HUDEP-2 (cell line): ENCODE data around the gene NUP107.

Source experiments
- DNase-seq, 76 experiments: peaks; one replicate each; lab custom pipeline; 2025; ENCODE audit not compliant: unreplicated experiment in 76 of 76; lab: John Stamatoyannopoulos, UW

The NUP107 gene

DNA sequence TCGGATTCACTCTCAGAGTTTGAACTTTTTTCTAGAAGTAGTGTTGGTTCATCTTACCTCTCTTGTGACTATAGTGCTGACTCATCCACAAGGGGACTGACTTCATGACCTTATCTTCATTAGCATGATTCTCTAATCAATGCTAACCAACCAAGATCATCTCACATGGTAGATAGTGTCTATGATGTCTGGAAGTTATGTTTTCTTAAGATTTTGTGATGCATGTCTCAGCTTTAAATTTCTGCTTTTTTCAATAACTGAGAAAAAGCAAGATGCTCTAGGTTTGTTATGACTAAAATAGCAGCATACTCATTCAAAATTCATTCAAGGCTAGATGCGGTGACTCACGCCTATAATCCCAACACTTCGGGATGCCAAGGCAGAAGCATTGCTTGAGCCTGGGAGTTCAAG lies 46.9 kb downstream of the NUP107 start:
- DNase-seq, result peak in 1 of 76 experiments; percentile 5

GRCh38 chr12:68739891-68740290 lies 53.1 kb downstream of the NUP107 start:
- DNase-seq, result no peak

GRCh38 chr12:68743356-68743755 lies 56.6 kb downstream of the NUP107 start:
- DNase-seq, result no peak

DNA sequence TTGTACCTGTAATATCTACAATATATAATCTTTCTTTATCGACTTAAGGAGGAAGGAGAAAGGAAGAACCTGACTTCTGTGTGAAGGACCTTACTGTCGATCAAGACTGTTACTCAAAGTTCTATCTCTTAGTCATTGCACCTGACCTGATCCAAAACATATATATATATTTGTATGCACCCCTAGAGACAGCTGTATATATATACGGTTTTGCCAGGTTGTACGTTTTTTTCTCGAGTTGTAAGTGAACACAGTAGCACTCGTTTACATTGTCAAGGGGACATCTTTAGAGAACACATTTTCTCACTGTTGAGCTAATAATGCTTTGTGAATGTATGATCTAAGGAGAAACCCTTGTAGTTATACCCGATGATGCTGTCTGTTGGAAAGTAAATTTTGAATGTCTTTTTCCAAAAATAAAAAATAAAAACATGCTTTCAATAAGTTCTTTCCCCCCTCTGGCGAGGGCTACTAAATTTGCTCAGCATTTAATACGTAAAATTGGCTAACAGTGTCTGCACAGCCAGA lies 58.7 kb downstream of the NUP107 start:
- DNase-seq, result no peak

DNA sequence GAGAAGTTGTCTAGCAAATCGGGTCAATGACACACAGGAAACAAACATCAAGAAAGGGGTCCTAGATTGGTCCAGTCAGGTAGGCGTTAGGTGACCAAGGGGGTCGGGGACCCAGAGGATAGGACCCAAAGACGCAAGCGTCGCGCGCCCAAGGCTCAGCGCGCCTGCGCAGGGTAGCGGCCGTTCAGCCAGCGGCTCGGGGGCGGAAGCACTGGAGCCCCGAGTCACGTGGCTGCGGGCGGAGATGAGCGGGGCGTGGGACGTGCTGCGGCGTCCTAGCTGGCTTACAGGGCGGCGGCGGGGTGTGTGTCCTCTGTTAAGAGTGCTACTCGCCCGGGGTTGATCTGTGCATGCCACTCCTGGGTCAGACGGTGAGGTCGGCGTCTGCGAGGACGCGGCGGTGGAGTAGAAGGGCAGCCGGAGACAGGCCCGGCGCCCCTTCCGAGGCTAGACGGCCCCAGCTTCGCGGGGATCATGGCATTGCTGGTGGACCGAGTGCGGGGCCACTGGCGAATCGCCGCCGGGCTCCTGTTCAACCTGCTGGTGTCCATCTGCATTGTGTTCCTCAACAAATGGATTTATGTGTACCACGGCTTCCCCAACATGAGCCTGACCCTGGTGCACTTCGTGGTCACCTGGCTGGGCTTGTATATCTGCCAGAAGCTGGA lies 59.3 kb downstream of the NUP107 start, which contains the start of gene SLC35E3:
SLC35E3 (plus strand) TSS at position 273 of the 668 bp plus-strand sequence; CDS start at position 475, 202 bp downstream.
- peak in 75 of 76 experiments; percentile 63 to 95 (median 90) for DNase-seq

DNA sequence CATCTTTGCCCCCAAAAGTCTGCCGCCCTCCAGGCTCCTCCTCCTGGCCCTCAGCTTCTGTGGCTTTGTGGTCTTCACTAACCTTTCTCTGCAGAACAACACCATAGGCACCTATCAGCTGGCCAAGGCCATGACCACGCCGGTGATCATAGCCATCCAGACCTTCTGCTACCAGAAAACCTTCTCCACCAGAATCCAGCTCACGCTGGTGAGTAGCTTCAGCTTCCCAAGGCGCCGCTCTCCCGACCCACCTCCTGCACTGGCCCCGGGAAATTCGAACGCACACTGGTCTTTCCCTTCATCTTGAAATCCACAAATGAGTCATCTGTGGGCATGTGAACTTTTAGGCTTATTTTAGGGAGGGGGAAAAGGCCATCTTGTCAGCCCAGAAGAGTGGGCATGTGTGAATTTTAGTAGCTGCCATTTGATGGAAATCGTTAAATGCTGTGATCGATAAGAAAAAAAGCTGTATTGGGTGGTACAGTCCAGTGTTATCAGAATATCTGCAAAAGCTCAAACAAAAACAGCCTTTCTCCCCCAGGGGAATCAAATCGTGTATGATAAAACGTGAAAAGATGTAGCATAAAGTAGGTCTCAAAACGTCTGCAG lies 59.9 kb downstream of the NUP107 start:
- DNase-seq, result peak in 39 of 76 experiments; percentile 2 to 73 (median 33)

- no peak for DNase-seq
Observed at GRCh38 chr12:68749443-68749842, 62.7 kb downstream of the NUP107 start.

DNA sequence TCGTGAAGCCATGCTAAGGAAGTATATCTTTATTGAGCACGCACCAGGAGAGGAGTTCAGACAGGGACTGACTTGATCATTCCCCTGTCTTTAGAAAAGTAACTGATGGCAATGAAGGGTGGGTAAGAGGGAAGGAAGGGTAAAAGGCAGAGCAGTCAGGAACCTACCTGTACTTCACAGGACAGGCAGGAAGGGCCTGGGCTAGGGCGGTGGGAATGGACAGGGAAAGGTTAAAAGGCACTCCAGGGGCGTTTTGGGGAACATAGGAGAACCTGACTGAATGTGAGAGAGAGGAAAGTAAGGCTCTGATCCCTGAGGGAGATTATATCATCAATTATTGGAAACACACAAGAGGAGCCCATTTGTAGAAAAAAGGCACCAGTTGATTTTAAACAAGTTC lies 63.1 kb downstream of the NUP107 start:
- no peak for DNase-seq

DNA sequence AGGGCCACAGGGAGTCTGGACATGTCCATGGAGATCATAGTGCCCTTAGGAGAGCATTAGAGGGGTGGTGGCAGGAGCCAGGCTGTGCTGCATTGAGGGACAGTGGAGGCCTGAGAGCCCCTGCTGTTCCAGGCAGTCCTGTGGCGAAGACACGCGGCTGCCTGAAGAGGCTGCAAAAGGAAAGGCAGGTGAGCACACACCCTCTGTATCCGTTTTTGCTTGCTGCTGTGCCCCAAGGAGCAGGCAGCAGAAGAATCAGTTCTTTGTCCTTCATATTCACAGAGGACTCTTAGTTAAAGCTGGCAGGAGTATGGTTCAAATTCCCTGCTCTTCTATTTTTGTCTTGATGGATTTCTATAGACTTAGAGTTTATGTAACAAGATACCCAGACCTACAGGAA lies 63.7 kb downstream of the NUP107 start:
- no peak for DNase-seq

- DNase-seq, result no peak
Observed at GRCh38 chr12:68755536-68756243, 68.9 kb downstream of the NUP107 start.

GRCh38 chr12:68759852-68760251 lies 73.1 kb downstream of the NUP107 start:
- DNase-seq, result no peak

GRCh38 chr12:68760806-68761441 lies 74.1 kb downstream of the NUP107 start:
- no peak for DNase-seq

- DNase-seq, result no peak
Observed at GRCh38 chr12:68761442-68761812, 74.6 kb downstream of the NUP107 start.

- peak in 4 of 76 experiments; percentile 4 to 10 (median 6) for DNase-seq
Observed at GRCh38 chr12:68761901-68762630, 75.3 kb downstream of the NUP107 start.

- DNase-seq, result no peak
Observed at GRCh38 chr12:68762691-68763090, 75.9 kb downstream of the NUP107 start.

DNA sequence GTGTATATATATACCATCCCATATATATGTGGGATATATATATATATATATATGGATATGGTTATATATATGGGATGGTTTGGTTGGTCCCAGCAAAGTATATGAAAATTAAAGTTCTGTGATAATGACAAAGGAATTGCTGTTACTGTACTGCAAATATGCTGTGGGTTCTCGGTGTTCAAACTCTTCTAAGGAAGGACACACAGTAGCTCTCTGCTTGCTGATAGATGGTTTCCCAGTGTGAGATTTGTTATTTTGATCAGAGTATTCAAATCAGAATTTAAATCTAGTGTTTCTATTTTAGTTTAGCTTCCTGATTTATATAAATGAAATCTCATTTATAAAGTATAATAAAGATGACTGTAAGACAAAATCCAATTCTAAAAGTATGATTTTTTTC lies 78.9 kb downstream of the NUP107 start:
- DNase-seq, result no peak

GRCh38 chr12:68766646-68767045 lies 79.9 kb downstream of the NUP107 start:
- no peak for DNase-seq

DNA sequence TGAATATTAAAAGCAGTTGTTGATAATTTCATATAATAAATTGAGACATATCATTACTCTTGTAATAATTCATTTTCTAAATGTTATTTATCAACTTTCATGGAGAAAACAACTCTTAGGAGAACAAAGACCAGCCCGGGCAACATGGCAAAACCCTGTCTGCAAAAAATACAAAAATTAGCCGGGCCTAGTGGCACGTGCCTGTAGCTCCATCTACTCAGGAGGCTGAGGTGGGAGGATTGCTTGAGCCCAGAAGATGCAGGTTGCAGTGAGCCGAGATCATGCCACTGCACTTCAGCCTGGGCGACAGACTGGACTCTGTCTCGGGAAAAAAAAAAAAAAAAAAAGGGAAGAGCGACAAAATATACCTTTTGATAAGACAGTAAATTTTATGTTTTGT lies 80.4 kb downstream of the NUP107 start:
- DNase-seq, result no peak

DNA sequence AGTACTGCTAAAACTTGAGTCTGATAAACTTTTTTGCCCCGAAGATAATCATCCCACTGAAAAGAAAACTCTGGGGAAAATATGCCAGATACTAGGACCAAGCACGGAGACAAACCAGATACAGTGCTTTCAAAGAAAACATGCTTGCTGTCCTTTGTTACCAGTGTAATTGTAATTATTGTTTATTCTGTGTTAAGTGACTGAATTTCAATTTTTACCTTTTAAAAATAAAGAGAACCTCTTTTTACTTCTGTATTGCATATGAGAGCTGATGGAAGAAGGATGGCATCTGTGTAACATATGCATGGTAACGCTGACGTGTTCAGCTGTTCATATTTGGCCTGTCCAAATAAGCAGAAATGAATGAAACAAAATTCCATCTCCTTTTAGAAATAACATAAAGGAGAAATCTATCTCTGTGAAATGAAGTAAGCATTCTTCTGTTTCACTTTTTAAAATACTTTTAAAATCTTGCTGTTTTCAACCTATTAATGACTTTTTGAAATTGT lies 81.7 kb downstream of the NUP107 start:
- DNase-seq, result no peak

GRCh38 chr12:68769941-68770340 lies 83.2 kb downstream of the NUP107 start:
- DNase-seq, result no peak
